SU-DHL-6 (cell line): ENCODE measurements around the gene MAPT.

Experiments used
- H2AFZ ChIP-seq: fragments of 200-600 bp; sonication (generic); 2 replicates; pipeline ENCODE4 v1.6.1; 2014; ENCODE audit warnings: low read depth, mild to moderate bottlenecking, moderate library complexity, mixed read lengths, antibody characterized with exemption, low read length; ENCODE audit not compliant: severe bottlenecking
- H3F3A ChIP-seq: fragments of 200-600 bp; shearing (Covaris generic); 2 replicates; pipeline ENCODE4 v1.6.0; 2016; ENCODE audit warnings: antibody characterized with exemption, mild to moderate bottlenecking; ENCODE audit not compliant: insufficient read depth
- H3K27ac ChIP-seq: fragments of 200-600 bp; sonication (generic); 2 replicates; pipeline ENCODE4 v1.5.1; 2016; ENCODE audit warnings: low read depth, mild to moderate bottlenecking, low read length, moderate library complexity, mixed read lengths
- H3K27me3 ChIP-seq: fragments of 200-600 bp; sonication (generic), shearing (Covaris generic); 2 replicates; pipeline ENCODE4 v1.6.0; 2014; ENCODE audit warnings: mild to moderate bottlenecking, low read length
- H3K36me3 ChIP-seq: fragments of 200-600 bp; sonication (generic); 2 replicates; pipeline ENCODE4 v1.6.1; 2014; ENCODE audit warnings: mild to moderate bottlenecking, low read length, mixed read lengths
- H3K4me2 ChIP-seq: fragments of 300-600, 200-600 bp; shearing (Covaris generic), sonication (generic); 2 replicates; pipeline ENCODE4 v1.6.0; 2014; ENCODE audit warnings: low read length, low read depth, mild to moderate bottlenecking; ENCODE audit not compliant: poor library complexity, severe bottlenecking
- H3K4me3 ChIP-seq: fragments of 200-600 bp; sonication (generic); 2 replicates; pipeline ENCODE4 v1.5.1; 2014; ENCODE audit warnings: antibody characterized with exemption, low read length, mild to moderate bottlenecking, mixed read lengths; ENCODE audit not compliant: insufficient read depth, poor library complexity, severe bottlenecking
- H3K79me2 ChIP-seq: fragments of 200-600 bp; sonication (generic); 2 replicates; pipeline ENCODE4 v1.6.1; 2014; ENCODE audit warnings: mild to moderate bottlenecking, low read length, moderate library complexity; ENCODE audit not compliant: insufficient read depth
- H3K9ac ChIP-seq: fragments of 200-600 bp; sonication (generic); 2 replicates; pipeline ENCODE4 v1.7.0; 2014; ENCODE audit warnings: mild to moderate bottlenecking, low read length
- H3K9me2 ChIP-seq: fragments of 200-600 bp; sonication (generic); replicated peaks from 2 replicates; pipeline ENCODE4 v1.6.1; 2014; ENCODE audit warnings: low read length; ENCODE audit not compliant: insufficient read depth
- H3K9me3 ChIP-seq: fragments of 200-600 bp; sonication (generic); 2 replicates; pipeline ENCODE4 v1.6.1; 2014; ENCODE audit warnings: low read length, mixed read lengths; ENCODE audit not compliant: insufficient read depth
- H4K20me1 ChIP-seq: fragments of 200-600 bp; sonication (generic); 2 replicates; pipeline ENCODE4 v1.6.1; 2014; ENCODE audit warnings: low read depth, mild to moderate bottlenecking, antibody characterized with exemption, low read length, moderate library complexity, mixed read lengths
- CTCF ChIP-seq: fragments of 200-600 bp; sonication (generic); IDR thresholded peaks from one replicate; pipeline ENCODE4 v1.5.1; 2017; ENCODE audit warnings: antibody characterized with exemption, mild to moderate bottlenecking, low read length, moderate library complexity; ENCODE audit not compliant: insufficient read depth, poor library complexity, severe bottlenecking
- EZH2phosphoT487 ChIP-seq: fragments of 200-600 bp; sonication (generic), shearing (Covaris generic); conservative IDR thresholded peaks from 2 replicates; pipeline ENCODE4 v1.6.1; 2018; ENCODE audit warnings: mild to moderate bottlenecking, antibody characterized with exemption, low read length, moderate library complexity, mixed read lengths

The MAPT gene

GRCh38 chr17:45923511-45924268 lies 29.3 kb downstream of the MAPT start:
- H3K9me3 ChIP-seq, result no peaks in the 10 kb centered on the region
- H3K27me3 ChIP-seq, result no peaks in the 10 kb centered on the region
- no peaks in the 10 kb centered on the region for H3K79me2 ChIP-seq
- no peaks in the 10 kb centered on the region for H3F3A ChIP-seq
- no peak overlapping the region for H3K4me3 ChIP-seq
- H3K9ac ChIP-seq, result no peak overlapping the region
- H3K36me3 ChIP-seq, result no peaks in the 10 kb centered on the region
- H2AFZ ChIP-seq, result no peak overlapping the region
- H3K9me2 ChIP-seq, result no peaks in the 10 kb centered on the region
- TF ChIP-seq CTCF (no peak), EZH2phosphoT487 (no peak)
- no peaks in the 10 kb centered on the region for H4K20me1 ChIP-seq
- H3K4me2 ChIP-seq, result no peak overlapping the region
- H3K27ac ChIP-seq, result no peak overlapping the region

- no peak overlapping the region for H2AFZ ChIP-seq
- H3K36me3 ChIP-seq, result no peaks in the 10 kb centered on the region
- H4K20me1 ChIP-seq, result no peaks in the 10 kb centered on the region
- no peaks in the 10 kb centered on the region for H3F3A ChIP-seq
- H3K9me3 ChIP-seq, result no peaks in the 10 kb centered on the region
- H3K27ac ChIP-seq, result no peak overlapping the region
- no peaks in the 10 kb centered on the region for H3K27me3 ChIP-seq
- no peak overlapping the region for H3K4me3 ChIP-seq
- no peaks in the 10 kb centered on the region for H3K9me2 ChIP-seq
- TF ChIP-seq EZH2phosphoT487, result no peak
- no peak for TF ChIP-seq CTCF
- no peak overlapping the region for H3K9ac ChIP-seq
- H3K4me2 ChIP-seq, result no peak overlapping the region
- no peaks in the 10 kb centered on the region for H3K79me2 ChIP-seq
Observed at GRCh38 chr17:45924332-45924820, 30.0 kb downstream of the MAPT start.

- H3K9me3 ChIP-seq, result no peaks in the 10 kb centered on the region
- H3K9ac ChIP-seq, result no peak overlapping the region
- H2AFZ ChIP-seq, result no peak overlapping the region
- no peaks in the 10 kb centered on the region for H3K36me3 ChIP-seq
- no peaks in the 10 kb centered on the region for H3K79me2 ChIP-seq
- H3K27me3 ChIP-seq, result no peaks in the 10 kb centered on the region
- H3F3A ChIP-seq, result no peaks in the 10 kb centered on the region
- H3K4me2 ChIP-seq, result no peak overlapping the region
- H4K20me1 ChIP-seq, result no peaks in the 10 kb centered on the region
- H3K4me3 ChIP-seq, result no peak overlapping the region
- no peaks in the 10 kb centered on the region for H3K9me2 ChIP-seq
- no peak overlapping the region for H3K27ac ChIP-seq
- TF ChIP-seq CTCF, result no peak
Observed at GRCh38 chr17:45925311-45925710, 31.0 kb downstream of the MAPT start.
